HL-60 (cell line): Measurements from ENCODE around the gene STXBP4.

ENCODE experiments used
- DNase-seq, 2 experiments: peaks; one replicate each; pipeline ENCODE4 v3.0.0-alpha.2; 2010 to 2020; ENCODE audit warnings: low read depth in 1 of 2, low spot score in 1 of 2
- H3K27ac ChIP-seq: fragments of 250-450 bp; sonication (Bioruptor Pico); replicated peaks from 2 replicates; pipeline ENCODE4 v1.5.1; 2020; ENCODE audit warnings: mild to moderate bottlenecking, moderate library complexity
- H3K27me3 ChIP-seq: fragments of 250-450 bp; sonication (Bioruptor Pico); 2 replicates; pipeline ENCODE4 v1.5.1; 2021; ENCODE audit warnings: mild to moderate bottlenecking, moderate library complexity; ENCODE audit not compliant: insufficient read depth, poor library complexity, severe bottlenecking
- H3K4me3 ChIP-seq: replicated peaks from 2 replicates; pipeline ENCODE4 v1.5.1; 2011; ENCODE audit warnings: mild to moderate bottlenecking, control low read depth, low read length; ENCODE audit not compliant: insufficient read depth
- GABPA ChIP-seq: IDR thresholded peaks from 2 replicates; pipeline ENCODE4 v1.6.1; 2012; ENCODE audit warnings: low read depth
- POLR2AphosphoS5 ChIP-seq: IDR thresholded peaks from 2 replicates; pipeline ENCODE4 v1.6.1; 2012; ENCODE audit warnings: low read depth
- REST ChIP-seq: IDR thresholded peaks from 2 replicates; pipeline ENCODE4 v1.6.1; 2012; ENCODE audit warnings: low read depth; ENCODE audit not compliant: insufficient replicate concordance
- SPI1 ChIP-seq: IDR thresholded peaks from 2 replicates; pipeline ENCODE4 v1.6.1; 2012; ENCODE audit warnings: low read depth, mild to moderate bottlenecking, borderline replicate concordance
- TF ChIP-seq, protein P1 (sequence below): IDR thresholded peaks from one replicate; pipeline ENCODE4 v1.5.1; 2011; ENCODE audit warnings: low read length, control low read depth, inconsistent platforms; ENCODE audit not compliant: insufficient read depth

STXBP4 gene

GRCh38 chr17:54924405-54924804 lies 44.2 kb upstream of the STXBP4 start:
- DNase-seq, result no peak
- no peak overlapping the region for H3K4me3 ChIP-seq
- no peaks in the 10 kb centered on the region for H3K27me3 ChIP-seq
- H3K27ac ChIP-seq, result no peak overlapping the region
- TF ChIP-seq SPI1 (no peak), REST (no peak), POLR2AphosphoS5 (no peak), GABPA (no peak)
- TF ChIP-seq, protein P1, sequence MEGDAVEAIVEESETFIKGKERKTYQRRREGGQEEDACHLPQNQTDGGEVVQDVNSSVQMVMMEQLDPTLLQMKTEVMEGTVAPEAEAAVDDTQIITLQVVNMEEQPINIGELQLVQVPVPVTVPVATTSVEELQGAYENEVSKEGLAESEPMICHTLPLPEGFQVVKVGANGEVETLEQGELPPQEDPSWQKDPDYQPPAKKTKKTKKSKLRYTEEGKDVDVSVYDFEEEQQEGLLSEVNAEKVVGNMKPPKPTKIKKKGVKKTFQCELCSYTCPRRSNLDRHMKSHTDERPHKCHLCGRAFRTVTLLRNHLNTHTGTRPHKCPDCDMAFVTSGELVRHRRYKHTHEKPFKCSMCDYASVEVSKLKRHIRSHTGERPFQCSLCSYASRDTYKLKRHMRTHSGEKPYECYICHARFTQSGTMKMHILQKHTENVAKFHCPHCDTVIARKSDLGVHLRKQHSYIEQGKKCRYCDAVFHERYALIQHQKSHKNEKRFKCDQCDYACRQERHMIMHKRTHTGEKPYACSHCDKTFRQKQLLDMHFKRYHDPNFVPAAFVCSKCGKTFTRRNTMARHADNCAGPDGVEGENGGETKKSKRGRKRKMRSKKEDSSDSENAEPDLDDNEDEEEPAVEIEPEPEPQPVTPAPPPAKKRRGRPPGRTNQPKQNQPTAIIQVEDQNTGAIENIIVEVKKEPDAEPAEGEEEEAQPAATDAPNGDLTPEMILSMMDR, result no peak

DNA sequence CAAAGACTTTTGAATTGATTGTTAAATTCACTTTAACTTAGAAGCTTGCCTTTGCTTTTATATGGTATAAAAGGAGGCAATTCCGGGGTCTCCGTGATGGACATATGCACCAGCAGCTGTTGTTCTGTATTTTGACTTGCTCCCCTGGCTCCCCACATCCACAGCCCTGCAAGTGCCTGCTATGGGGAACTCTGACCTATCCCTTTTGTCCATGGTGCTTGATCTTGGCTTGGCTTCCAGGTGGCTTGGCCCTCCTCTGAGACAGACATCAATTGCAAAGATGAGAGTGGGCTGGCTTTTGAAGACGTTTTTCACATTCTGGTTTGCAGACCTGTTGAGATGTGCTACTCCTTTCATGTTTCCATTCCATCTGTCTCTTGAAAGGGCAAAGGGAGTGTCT lies 41.0 kb upstream of the STXBP4 start:
- Histone ChIP-seq H3K27me3 (no peaks in the 10 kb centered on the region), H3K27ac (no peak overlapping the region), H3K4me3 (no peak overlapping the region)
- DNase-seq, result no peak
- TF ChIP-seq, protein P1, result no peak

DNA sequence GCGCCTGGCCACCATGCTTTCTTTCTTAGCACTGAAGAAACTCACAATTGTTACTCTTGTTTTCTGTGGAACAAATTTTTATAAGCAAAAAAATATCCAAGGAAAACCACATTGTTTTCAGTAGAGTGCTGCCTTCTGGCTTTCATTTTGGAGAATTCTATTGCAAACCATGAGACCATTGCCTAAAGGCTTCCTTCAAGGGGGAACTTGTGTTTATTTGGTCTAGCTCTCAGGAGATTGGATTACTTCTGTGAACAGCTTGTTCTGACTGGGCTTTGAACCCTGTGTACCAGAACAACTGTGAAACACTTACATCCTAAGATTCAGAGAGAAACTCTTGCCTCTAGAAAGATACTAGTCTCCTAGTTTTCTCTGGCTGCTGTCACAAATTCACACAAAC lies 35.9 kb upstream of the STXBP4 start:
- no peak for TF ChIP-seq POLR2AphosphoS5
- TF ChIP-seq SPI1, result no peak
- TF ChIP-seq, protein P1, result no peak
- TF ChIP-seq GABPA, result no peak
- TF ChIP-seq REST, result no peak
- DNase-seq, result no peak
- no peak overlapping the region for H3K27ac ChIP-seq
- no peaks in the 10 kb centered on the region for H3K27me3 ChIP-seq
- no peak overlapping the region for H3K4me3 ChIP-seq

- no peak for DNase-seq
- no peak for TF ChIP-seq GABPA
- TF ChIP-seq POLR2AphosphoS5, result no peak
- Histone ChIP-seq H3K27me3 (no peaks in the 10 kb centered on the region), H3K4me3 (no peak overlapping the region), H3K27ac (no peak overlapping the region)
Observed at GRCh38 chr17:54933921-54934320, 34.6 kb upstream of the STXBP4 start.
